GM12892 (cell line): ENCODE measurements around the gene DYNLL1.

Experiments used
- POLR2A ChIP-seq: IDR thresholded peaks from 2 replicates; pipeline ENCODE4 v1.6.1; 2011; ENCODE audit warnings: low read depth, low read length, control low read depth
- POLR2AphosphoS5 ChIP-seq: IDR thresholded peaks from 2 replicates; pipeline ENCODE4 v1.6.1; 2011; ENCODE audit warnings: low read depth, low read length, control low read depth
- TAF1 ChIP-seq: IDR thresholded peaks from 2 replicates; pipeline ENCODE4 v1.6.1; 2011; ENCODE audit warnings: low read depth, mild to moderate bottlenecking, control low read depth, low read length, borderline replicate concordance

DNA sequence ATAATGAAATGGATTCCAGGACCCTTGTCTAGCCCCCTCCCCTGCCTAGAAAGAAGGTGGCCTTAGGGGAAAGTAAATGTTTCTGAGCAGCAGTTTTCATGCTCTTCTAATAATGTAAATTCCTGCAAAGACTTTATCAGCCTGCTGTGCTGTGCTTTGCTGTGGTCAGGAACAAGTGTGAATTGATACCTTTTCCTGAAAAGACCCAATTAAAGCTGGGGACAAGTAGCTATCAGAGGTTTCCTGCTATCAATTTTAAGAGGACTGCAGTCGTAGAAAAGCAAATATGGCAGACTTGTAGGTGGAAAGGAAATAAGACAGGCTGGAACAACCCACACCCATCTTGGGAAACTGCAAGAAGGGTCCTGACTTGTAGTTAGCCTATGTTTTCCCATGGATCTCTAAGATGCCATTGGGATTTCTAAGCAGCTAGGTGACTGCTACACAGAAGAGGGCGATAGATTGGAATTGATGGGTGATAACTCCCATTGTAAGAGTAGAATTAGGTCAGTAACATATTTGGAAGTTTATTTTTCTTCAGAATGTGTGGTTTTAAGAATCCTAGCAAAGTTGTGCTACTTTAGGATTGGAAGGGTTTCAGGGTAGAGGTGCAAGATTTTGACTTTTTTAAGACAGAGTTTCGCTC is 3.1 kb downstream of the DYNLL1 start:
- no peak for TF ChIP-seq POLR2AphosphoS5
- TF ChIP-seq TAF1: no peak
- no peak for TF ChIP-seq POLR2A
